ENCODE data around the gene PTCD1. TPM values are rescaled to one million over a fixed set of nuclear protein-coding genes. Genes with fewer than 3 reads are reported as not detected.

The PTCD1 gene
- total and polyA plus RNA-seq, 9 of the 15 experiments (the other 6 are each of a cell fraction or from before 2014, with no cell fraction given) = 0.46 to 17.1 (median 6.2) TPM

DNA sequence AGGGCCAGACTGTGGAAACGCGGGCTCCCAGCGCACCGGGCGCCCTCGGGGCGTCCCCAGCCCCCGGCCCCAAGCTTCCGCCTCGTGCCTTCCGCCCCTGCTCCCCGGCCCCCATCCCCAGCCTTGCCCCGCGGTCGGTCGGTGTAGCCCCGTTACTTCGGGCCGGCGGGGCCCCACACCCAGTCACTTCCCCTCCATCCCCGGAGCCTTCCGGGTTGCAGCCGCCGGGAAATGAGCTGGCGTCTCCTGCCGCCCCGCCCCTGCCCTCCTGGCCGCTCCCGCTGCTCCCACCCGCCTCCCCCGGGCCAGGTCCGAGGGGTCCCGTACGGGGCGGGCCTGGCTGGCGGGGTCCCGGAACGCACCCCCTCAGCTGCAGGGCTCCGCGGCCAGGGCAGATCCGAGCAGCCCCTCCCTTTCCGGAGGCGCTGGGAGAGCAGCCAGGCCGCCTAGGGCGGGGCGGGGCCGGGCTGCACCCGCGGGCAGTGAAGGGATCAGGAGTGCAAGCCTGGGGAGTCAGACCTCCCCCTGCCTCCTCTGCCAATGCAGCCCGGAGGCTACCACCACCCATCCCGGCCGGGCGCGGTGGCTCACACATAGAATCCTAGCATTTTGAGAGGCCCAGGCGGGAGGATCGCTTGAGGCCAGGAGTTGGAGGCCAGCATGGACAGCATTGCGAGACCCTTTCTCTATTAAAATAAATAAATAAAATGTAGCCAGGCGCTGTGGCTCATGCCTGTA lies 63.4 kb downstream of the PTCD1 start (continued):
- TF ChIP-seq, protein P1, sequence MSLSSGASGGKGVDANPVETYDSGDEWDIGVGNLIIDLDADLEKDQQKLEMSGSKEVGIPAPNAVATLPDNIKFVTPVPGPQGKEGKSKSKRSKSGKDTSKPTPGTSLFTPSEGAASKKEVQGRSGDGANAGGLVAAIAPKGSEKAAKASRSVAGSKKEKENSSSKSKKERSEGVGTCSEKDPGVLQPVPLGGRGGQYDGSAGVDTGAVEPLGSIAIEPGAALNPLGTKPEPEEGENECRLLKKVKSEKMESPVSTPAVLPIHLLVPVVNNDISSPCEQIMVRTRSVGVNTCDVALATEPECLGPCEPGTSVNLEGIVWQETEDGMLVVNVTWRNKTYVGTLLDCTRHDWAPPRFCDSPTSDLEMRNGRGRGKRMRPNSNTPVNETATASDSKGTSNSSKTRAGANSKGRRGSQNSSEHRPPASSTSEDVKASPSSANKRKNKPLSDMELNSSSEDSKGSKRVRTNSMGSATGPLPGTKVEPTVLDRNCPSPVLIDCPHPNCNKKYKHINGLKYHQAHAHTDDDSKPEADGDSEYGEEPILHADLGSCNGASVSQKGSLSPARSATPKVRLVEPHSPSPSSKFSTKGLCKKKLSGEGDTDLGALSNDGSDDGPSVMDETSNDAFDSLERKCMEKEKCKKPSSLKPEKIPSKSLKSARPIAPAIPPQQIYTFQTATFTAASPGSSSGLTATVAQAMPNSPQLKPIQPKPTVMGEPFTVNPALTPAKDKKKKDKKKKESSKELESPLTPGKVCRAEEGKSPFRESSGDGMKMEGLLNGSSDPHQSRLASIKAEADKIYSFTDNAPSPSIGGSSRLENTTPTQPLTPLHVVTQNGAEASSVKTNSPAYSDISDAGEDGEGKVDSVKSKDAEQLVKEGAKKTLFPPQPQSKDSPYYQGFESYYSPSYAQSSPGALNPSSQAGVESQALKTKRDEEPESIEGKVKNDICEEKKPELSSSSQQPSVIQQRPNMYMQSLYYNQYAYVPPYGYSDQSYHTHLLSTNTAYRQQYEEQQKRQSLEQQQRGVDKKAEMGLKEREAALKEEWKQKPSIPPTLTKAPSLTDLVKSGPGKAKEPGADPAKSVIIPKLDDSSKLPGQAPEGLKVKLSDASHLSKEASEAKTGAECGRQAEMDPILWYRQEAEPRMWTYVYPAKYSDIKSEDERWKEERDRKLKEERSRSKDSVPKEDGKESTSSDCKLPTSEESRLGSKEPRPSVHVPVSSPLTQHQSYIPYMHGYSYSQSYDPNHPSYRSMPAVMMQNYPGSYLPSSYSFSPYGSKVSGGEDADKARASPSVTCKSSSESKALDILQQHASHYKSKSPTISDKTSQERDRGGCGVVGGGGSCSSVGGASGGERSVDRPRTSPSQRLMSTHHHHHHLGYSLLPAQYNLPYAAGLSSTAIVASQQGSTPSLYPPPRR (CRISPR knock-in tag; IDR thresholded peaks at IDR 0.05; ENCODE audit: borderline replicate concordance) = no peak
- no peak for TF ChIP-seq CBX8 (IDR thresholded peaks at IDR 0.05; ENCODE audit: borderline replicate concordance, extremely low read depth, low read depth, low read length, poor library complexity, severe bottlenecking)
- peak; percentile 69 for TF ChIP-seq SPI1 (IDR thresholded peaks at IDR 0.05; ENCODE audit: borderline replicate concordance, low read depth, low read length)
- TF ChIP-seq SREBF2 (CRISPR knock-in tag; IDR thresholded peaks at IDR 0.05) = no peak
- TF ChIP-seq, protein P2, sequence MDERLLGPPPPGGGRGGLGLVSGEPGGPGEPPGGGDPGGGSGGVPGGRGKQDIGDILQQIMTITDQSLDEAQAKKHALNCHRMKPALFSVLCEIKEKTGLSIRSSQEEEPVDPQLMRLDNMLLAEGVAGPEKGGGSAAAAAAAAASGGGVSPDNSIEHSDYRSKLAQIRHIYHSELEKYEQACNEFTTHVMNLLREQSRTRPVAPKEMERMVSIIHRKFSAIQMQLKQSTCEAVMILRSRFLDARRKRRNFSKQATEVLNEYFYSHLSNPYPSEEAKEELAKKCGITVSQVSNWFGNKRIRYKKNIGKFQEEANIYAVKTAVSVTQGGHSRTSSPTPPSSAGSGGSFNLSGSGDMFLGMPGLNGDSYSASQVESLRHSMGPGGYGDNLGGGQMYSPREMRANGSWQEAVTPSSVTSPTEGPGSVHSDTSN (CRISPR knock-in tag; IDR thresholded peaks at IDR 0.05; ENCODE audit: low read depth) = no peak
- TF ChIP-seq, protein P2 (tag; conservative IDR thresholded peaks at IDR 0.05; ENCODE audit: low read depth) = no peak
- no peak for TF ChIP-seq ZNF165 (CRISPR knock-in tag; IDR thresholded peaks at IDR 0.05; ENCODE audit: borderline replicate concordance)
- no peak for TF ChIP-seq ZNF3 (CRISPR knock-in tag; IDR thresholded peaks at IDR 0.05)
- TF ChIP-seq, protein P3, sequence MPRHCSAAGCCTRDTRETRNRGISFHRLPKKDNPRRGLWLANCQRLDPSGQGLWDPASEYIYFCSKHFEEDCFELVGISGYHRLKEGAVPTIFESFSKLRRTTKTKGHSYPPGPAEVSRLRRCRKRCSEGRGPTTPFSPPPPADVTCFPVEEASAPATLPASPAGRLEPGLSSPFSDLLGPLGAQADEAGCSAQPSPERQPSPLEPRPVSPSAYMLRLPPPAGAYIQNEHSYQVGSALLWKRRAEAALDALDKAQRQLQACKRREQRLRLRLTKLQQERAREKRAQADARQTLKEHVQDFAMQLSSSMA (CRISPR knock-in tag; IDR thresholded peaks at IDR 0.05) = no peak
- no peak for TF ChIP-seq ZNF436 (CRISPR knock-in tag; IDR thresholded peaks at IDR 0.05)
- TF ChIP-seq HNRNPH1 (optimal IDR thresholded peaks at IDR 0.05; ENCODE audit: low read depth, low read length) = no peak
- no peak for TF ChIP-seq ZNF584 (CRISPR knock-in tag; IDR thresholded peaks at IDR 0.05; ENCODE audit: low read depth)
- TF ChIP-seq, protein P4, sequence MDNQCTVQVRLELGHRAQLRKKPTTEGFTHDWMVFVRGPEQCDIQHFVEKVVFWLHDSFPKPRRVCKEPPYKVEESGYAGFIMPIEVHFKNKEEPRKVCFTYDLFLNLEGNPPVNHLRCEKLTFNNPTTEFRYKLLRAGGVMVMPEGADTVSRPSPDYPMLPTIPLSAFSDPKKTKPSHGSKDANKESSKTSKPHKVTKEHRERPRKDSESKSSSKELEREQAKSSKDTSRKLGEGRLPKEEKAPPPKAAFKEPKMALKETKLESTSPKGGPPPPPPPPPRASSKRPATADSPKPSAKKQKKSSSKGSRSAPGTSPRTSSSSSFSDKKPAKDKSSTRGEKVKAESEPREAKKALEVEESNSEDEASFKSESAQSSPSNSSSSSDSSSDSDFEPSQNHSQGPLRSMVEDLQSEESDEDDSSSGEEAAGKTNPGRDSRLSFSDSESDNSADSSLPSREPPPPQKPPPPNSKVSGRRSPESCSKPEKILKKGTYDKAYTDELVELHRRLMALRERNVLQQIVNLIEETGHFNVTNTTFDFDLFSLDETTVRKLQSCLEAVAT (IDR thresholded peaks at IDR 0.05) = no peak
- TF ChIP-seq TCFL5 (CRISPR knock-in tag; conservative IDR thresholded peaks at IDR 0.05) = no peak
- TF ChIP-seq ERF (CRISPR knock-in tag; IDR thresholded peaks at IDR 0.05) = 0 out of 2 replicates have a peak, but pooled peaks have one; percentile 37
- TF ChIP-seq CBX3 (IDR thresholded peaks at IDR 0.05; ENCODE audit: borderline replicate concordance in 1 of 2, low read length in 2 of 2) = no peak
- TF ChIP-seq NBN (IDR thresholded peaks at IDR 0.05; ENCODE audit: low read depth) = no peak
- no peak for TF ChIP-seq PTTG1 (tag; IDR thresholded peaks at IDR 0.05; ENCODE audit: low read depth)
